ENCODE data around the gene VSIG10L2. TPM values are rescaled to one million over a fixed set of nuclear protein-coding genes. Genes with fewer than 3 reads are reported as not detected.

The VSIG10L2 gene
- total RNA-seq, 1 experiment from 2014 or later = 0.08 TPM

GRCh38 chr11:125929445-125930075, 16.3 kb upstream of the VSIG10L2 start:
- DNase-seq (ENCODE audit: low spot score) = no peak

GRCh38 chr11:125930076-125930450, 15.8 kb upstream of the VSIG10L2 start:
- no peak for DNase-seq (ENCODE audit: low spot score)

GRCh38 chr11:125931116-125931515, 14.7 kb upstream of the VSIG10L2 start:
- no peak for DNase-seq (ENCODE audit: low spot score)

GRCh38 chr11:125931668-125932067, 14.2 kb upstream of the VSIG10L2 start:
- DNase-seq (ENCODE audit: low spot score) = no peak

GRCh38 chr11:125932301-125932700, 13.5 kb upstream of the VSIG10L2 start:
- DNase-seq (ENCODE audit: low spot score) = no peak

- no peak for DNase-seq (ENCODE audit: low spot score)
These were observed 12.6 kb upstream of the VSIG10L2 start for GRCh38 chr11:125933030-125933813.

- DNase-seq (ENCODE audit: low spot score) = no peak
These were observed 11.4 kb upstream of the VSIG10L2 start for GRCh38 chr11:125934473-125934872.

- DNase-seq (ENCODE audit: low spot score) = no peak
These were observed 10.8 kb upstream of the VSIG10L2 start for GRCh38 chr11:125935056-125935455.

GRCh38 chr11:125935618-125936199, 10.1 kb upstream of the VSIG10L2 start:
- no peak for DNase-seq (ENCODE audit: low spot score)

- DNase-seq (ENCODE audit: low spot score) = no peak
These were observed 7.4 kb upstream of the VSIG10L2 start for GRCh38 chr11:125938418-125938817.

- DNase-seq (ENCODE audit: low spot score) = no peak
These were observed 6.7 kb upstream of the VSIG10L2 start for GRCh38 chr11:125939081-125939521.

GRCh38 chr11:125940145-125940544, 5.7 kb upstream of the VSIG10L2 start:
- no peak for DNase-seq (ENCODE audit: low spot score)

- no peak for DNase-seq (ENCODE audit: low spot score)
These were observed 4.6 kb upstream of the VSIG10L2 start for GRCh38 chr11:125941267-125941618.

GRCh38 chr11:125941619-125942611, 3.9 kb upstream of the VSIG10L2 start:
- peak; percentile 83 for DNase-seq (ENCODE audit: low spot score)

- no peak for DNase-seq (ENCODE audit: low spot score)
These were observed 2.9 kb upstream of the VSIG10L2 start for GRCh38 chr11:125942771-125943428.

GRCh38 chr11:125943661-125944349, 2.0 kb upstream of the VSIG10L2 start:
- DNase-seq (ENCODE audit: low spot score) = no peak

GRCh38 chr11:125944350-125945010, 1.4 kb upstream of the VSIG10L2 start:
- no peak for DNase-seq (ENCODE audit: low spot score)

- DNase-seq (ENCODE audit: low spot score) = no peak
These were observed 640 bp upstream of the VSIG10L2 start for GRCh38 chr11:125945011-125945796.
